ENCODE measurements around the gene TMEM132A. TPM values are rescaled to one million over a fixed set of nuclear protein-coding genes. Genes with fewer than 3 reads are reported as not detected.

Gene TMEM132A
- total RNA-seq, 1 donor from 2014 or later, result 137 TPM

DNA sequence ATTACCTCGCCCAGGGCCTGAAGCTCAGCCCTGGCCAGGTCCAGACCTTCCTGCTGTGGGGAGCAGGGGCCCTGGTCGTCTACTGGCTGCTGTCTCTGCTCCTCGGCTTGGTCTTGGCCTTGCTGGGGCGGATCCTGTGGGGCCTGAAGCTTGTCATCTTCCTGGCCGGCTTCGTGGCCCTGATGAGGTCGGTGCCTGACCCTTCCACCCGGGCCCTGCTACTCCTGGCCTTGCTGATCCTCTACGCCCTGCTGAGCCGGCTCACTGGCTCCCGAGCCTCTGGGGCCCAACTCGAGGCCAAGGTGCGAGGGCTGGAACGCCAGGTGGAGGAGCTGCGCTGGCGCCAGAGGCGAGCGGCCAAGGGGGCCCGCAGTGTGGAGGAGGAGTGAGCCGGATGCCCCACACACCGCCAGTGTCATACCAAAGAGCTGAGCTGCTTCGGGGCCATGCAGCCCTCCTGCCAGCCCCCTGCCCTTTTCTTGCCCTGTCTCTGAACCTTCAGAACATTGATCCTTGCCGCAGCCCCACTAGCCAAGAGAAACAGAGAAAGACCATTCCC, 2.4 kb upstream of the TMEM132A start:
- no peak for DNase-seq (ENCODE audit: low read depth)

DNA sequence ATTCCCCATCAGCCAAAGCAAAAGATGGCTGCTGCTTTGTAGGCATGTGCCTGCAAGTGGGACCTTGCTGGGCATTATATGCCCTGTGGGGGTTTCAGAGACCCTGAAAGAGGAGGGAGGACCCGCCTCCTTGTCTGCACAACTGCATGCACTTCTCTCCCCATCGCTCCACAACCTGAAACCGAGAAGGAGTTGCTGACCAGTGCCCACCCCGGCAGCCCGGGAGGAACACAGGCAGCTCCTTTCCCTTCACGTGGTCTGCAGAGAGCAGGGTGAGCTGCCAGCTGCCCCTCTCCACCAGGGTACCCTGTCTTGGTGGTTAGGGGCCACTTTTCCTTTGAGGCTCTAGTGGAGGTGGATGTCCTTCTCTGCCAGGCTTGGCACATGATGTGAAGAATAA, 1.4 kb upstream of the TMEM132A start:
- no peak for DNase-seq (ENCODE audit: low read depth)

- DNase-seq (ENCODE audit: low read depth), result no peak
Observed at GRCh38 chr11:60923326-60923725, 934 bp upstream of the TMEM132A start.

- DNase-seq (ENCODE audit: low read depth), result no peak
Observed at GRCh38 chr11:60923800-60924109, 505 bp upstream of the TMEM132A start.

DNA sequence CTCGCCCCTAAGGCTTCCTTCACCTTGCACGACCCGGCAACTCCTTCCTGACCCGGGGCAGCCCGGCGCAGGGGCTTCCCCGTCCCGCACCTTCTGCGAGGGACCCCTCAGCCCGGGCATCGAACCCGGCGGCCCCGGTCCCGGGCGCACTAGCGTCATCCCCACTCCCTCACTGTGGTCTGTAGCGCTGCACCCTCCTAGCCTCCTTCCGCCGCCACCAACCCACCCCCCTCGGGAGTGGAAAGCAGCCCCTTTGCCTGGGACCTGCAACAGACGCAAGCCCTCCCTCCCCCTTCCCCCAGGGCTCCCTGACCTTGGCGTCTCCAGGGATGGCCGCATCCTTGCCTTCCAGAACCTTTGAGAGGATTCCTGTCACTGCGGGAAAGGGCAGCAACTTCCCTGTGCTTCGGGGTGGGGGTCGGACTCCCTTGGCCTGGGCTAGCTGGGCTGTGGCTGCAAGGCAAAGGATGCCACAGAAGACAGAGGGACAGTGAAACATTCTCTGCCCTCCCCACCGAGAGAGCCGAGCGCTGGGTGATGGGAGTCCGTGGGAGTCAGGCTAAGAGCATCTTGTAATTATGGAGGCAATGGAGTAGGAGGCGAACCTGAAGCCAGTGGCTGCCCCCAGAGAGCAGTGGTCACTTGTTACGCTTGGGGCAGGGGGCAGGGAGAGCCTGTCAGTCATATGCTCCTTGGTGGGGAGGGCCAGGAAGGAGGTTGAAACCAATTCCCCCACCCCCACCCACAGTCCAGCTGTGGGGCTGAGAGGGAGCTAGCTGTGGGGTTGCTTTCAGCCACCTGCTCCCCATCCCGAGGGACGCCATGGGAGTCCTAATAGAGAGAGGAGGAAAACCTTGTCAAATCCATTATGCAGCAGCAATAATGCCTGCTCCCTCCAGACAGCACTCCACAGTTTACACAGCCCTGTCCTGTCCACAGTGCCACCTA, 920 bp downstream of the TMEM132A start:
- DNase-seq (ENCODE audit: low read depth), result no peak

GRCh38 chr11:60925868-60926267, 1.6 kb downstream of the TMEM132A start:
- DNase-seq (ENCODE audit: low read depth), result peak; percentile 78

- DNase-seq (ENCODE audit: low read depth), result no peak
Observed at GRCh38 chr11:60926500-60926899, 2.2 kb downstream of the TMEM132A start.

- DNase-seq (ENCODE audit: low read depth), result no peak
Observed at GRCh38 chr11:60927061-60927592, 2.9 kb downstream of the TMEM132A start.

- no peak for DNase-seq (ENCODE audit: low read depth)
Observed at GRCh38 chr11:60927600-60927999, 3.3 kb downstream of the TMEM132A start.

DNA sequence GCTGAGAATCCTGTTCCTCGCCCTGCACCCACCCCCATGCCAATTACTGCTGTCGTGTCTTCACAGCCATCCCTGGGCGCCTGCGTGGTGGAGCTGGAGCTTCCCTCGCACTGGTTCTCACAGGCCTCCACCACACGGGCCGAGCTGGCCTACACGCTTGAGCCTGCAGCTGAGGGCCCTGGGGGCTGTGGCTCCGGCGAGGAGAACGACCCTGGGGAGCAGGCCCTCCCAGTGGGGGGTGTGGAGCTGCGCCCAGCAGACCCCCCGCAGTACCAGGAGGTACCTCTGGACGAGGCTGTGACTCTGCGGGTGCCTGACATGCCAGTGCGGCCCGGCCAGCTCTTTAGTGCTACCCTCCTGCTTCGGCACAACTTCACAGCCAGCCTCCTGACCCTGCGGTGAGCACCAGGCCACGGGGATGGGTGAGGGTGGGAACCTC, 4.3 kb downstream of the TMEM132A start:
- no peak for DNase-seq (ENCODE audit: low read depth)

- DNase-seq (ENCODE audit: low read depth), result no peak
Observed at GRCh38 chr11:60929764-60930163, 5.5 kb downstream of the TMEM132A start.

DNA sequence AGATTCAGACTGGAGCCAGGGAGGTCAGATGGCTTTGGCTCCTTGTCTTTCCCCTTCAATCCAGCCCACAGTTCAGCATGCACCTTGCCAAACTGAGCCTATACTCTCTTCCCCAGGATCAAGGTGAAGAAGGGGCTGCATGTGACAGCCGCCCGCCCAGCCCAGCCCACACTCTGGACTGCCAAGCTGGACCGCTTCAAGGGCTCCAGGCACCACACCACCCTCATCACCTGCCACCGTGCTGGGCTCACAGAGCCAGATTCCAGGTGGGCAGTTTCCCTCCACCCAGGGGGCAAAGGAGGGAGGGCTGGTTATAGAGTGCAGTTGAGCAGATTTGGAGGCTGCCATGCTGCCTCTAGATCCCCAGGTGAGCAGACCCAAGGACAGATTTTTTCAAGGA, 6.1 kb downstream of the TMEM132A start:
- DNase-seq (ENCODE audit: low read depth), result no peak

DNA sequence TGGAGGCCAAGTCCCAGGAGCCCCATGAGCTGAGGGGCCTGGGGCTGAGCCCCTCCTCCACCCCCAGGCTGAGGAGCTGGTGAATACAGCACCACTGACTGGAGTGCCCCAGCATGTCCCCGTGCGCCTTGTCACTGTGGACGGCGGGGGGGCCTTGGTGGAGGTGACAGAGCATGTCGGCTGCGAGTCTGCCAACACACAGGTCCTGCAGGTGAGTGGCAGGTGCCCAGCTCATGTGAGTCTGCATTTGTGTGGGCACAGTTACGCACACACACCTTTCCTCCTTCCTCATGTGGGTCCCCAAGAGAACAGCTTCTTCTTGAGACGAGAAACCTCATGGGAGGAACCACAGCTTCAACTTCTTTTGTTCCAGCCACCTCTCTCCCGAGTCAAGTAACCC, 7.7 kb downstream of the TMEM132A start:
- no peak for DNase-seq (ENCODE audit: low read depth)

DNA sequence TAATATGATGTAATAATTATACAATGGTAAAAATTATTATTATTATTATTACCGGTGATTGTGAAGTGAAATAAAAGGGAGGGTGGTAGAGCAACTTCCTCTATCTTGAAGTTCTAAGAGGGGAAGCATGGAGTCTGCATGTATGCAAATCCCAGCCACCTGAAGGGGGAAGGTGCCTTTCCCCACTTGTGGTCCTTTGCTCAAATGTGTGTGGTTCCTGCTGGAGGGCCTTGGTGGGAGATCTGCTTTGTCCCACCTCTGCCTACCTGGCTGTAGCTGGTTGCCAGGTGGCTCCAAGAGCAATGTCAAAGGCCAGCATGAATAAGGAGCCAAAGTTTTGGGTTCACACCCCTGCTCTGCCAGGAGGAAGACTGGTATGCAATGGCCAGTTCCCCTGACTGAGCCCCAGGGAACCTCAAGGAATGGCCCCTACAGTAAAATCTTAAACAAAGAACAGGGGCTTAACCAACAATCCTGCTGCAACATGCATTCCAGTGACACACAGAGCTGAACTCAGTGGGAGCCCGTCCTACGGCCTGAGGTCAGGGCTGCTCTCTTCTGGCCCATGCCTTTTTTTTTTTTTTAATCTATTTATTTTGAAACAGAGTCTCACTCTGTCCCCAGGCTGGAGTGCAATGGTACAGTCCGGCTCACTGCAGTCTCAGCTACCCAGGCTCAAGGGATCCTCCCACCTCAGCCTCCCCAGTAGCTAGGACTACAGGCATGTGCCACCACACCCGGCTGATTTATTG, 8.5 kb downstream of the TMEM132A start:
- DNase-seq (ENCODE audit: low read depth), result no peak

DNA sequence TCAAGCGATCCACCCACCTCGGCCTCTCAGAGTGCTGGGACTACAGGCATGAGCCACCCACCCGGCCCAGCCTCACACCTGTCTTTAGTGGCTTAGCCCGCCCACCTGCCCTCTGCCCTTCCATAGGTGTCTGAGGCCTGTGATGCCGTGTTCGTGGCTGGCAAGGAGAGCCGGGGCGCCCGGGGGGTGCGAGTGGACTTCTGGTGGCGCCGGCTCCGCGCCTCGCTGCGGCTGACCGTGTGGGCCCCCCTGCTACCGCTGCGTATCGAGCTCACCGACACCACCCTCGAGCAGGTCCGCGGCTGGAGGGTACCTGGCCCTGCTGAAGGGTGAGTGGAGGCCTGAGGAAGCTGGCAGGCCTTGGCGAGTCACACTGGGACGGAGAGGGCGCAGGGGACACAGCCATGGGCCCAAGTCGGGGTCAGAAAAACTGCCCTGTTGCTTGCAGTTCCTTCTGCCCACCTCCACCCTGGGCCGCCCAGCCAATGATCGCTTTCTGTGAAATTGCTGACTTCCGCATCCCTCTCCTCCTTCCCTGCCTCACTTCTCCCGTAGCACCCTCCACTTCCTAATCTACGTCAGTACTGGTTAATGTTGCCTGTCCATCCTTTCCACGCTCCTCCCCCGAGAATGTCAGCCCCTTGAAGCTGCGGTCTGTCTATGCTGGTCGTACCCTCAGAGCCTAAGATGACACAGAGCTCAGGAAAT, 9.3 kb downstream of the TMEM132A start:
- DNase-seq (ENCODE audit: low read depth), result no peak

DNA sequence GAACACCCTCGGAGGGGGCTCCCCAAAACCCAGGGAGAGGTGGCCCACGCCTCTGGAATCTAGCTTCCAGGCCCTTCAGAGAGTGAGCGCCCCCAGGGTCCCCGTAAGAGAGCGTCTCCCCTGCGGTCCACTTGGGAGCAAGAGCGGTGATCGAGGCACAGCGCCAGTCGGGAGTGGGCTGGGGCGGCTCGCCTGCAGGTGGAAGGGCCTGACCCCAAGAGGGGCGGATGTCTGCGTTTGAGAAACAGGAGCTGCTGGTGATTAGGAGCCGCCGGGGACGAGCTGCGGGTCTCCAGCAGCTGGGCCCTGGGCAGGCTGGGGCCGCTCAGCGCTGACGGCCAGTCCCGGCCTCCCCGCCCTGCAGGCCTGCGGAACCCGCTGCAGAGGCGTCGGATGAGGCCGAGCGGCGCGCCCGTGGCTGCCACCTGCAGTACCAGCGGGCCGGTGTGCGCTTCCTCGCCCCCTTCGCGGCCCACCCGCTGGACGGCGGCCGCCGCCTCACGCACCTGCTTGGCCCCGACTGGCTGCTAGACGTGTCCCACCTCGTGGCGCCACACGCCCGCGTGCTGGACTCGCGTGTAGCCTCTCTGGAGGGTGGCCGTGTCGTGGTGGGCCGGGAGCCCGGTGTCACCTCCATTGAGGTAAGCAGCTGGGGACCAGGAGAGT, 10.0 kb downstream of the TMEM132A start:
- DNase-seq (ENCODE audit: low read depth), result no peak

DNA sequence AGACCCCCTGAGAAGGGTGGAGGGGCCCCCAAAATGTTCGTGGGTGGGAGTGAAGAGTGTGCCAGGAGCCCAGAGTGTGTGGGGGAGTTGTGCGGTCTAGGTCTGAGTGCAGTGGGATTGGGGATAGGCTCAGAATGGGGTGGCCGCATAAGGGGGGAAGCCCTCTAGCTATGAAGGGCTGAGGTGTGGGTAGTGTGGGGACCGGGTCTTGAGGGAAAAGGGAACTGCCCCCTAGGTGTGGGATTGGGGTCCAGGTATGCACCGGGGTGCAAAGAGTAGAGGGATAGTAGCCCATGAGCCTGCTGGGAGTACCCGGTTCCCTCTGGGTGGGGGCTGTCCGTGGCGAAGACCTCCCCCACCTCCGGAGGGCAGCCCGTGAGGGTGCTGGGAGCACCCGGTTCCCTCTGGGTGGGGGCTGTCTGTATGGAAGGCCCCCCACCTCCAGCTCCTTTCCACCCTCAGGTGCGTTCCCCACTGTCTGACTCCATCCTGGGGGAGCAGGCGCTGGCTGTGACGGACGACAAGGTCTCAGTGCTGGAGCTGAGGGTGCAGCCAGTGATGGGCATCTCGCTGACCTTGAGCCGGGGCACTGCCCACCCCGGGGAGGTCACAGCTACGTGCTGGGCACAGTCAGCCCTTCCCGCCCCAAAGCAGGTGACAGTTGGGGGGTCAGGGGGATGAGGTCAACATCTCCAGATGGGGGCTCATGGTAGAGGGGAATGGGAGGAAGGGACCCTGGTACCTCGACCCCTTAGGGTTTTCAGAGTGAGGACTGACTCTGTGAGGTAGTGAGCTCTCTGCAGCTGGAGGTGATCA, 10.7 kb downstream of the TMEM132A start:
- DNase-seq (ENCODE audit: low read depth), result no peak

DNA sequence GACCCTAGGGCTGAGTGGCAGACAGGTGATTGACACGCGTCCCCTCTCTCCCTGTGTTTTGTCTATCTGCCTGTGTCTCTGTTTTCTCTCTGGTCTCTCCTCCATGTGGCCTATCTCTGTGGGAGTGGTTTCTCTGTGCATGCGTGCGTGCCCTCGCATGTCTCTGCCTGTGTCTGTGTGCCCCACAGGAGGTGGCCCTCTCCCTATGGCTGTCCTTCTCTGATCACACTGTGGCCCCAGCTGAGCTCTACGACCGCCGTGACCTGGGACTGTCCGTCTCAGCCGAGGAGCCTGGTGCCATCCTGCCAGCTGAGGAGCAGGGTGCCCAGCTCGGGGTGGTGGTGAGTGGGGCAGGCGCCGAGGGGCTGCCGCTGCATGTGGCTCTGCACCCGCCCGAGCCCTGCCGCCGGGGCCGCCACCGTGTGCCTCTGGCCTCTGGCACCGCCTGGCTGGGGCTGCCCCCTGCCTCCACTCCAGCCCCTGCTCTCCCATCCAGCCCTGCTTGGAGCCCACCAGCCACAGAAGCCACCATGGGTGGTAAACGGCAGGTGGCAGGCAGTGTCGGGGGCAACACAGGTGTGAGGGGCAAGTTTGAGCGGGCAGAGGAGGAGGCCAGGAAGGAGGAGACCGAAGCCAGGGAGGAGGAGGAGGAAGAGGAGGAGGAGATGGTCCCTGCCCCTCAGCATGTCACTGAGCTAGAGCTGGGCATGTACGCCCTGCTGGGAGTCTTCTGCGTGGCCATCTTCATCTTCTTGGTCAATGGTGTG, 11.6 kb downstream of the TMEM132A start:
- DNase-seq (ENCODE audit: low read depth), result no peak

DNA sequence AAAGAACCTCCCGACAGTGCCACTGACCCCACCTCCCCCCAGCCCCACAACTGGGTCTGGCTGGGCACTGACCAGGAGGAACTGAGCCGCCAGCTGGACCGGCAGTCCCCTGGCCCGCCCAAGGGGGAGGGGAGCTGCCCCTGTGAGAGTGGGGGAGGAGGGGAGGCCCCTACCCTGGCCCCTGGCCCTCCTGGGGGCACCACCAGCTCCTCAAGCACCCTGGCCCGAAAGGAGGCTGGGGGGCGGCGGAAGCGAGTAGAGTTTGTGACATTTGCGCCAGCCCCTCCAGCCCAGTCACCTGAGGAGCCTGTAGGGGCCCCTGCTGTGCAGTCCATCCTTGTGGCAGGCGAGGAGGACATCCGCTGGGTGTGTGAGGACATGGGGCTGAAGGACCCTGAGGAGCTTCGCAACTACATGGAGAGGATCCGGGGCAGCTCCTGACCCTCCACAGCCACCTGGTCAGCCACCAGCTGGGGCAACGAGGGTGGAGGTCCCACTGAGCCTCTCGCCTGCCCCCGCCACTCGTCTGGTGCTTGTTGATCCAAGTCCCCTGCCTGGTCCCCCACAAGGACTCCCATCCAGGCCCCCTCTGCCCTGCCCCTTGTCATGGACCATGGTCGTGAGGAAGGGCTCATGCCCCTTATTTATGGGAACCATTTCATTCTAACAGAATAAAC, 12.3 kb downstream of the TMEM132A start:
- DNase-seq (ENCODE audit: low read depth), result no peak

All from renal cortical epithelial cell (primary cell).